Calu3 (cell line): ENCODE results near the gene TM9SF3. TPM values are rescaled to one million over a fixed set of nuclear protein-coding genes. Genes with fewer than 3 reads are reported as not detected.
A peak's percentile ranks its signal among the peaks of the same experiment; 100 is the strongest.

Experiments used
- BruUV-seq: library from RNA; stranded (reverse); fragments of 400-500 nt; replicated peaks from 2 replicates; lab custom pipeline; 2021; lab: Mats Ljungman, UMichigan
- CTCF ChIA-PET: fragments of 300-600 bp; sonication (Branson Sonifier 250); formaldehyde crosslinking; loops from one replicate; lab custom pipeline; 2022; ENCODE audit warnings: antibody characterized with exemption; lab: Charles Lee
- DNase-seq: peaks from one replicate; pipeline ENCODE4 v3.0.0; 2022
- H3K27ac Mint-ChIP-seq: one replicate; pipeline ENCODE4 v1.8.0; 2022; ENCODE audit warnings: mixed read lengths; ENCODE audit not compliant: unreplicated experiment
- H3K27me3 Mint-ChIP-seq: one replicate; pipeline ENCODE4 v1.8.0; 2022; ENCODE audit warnings: mixed read lengths; ENCODE audit not compliant: unreplicated experiment
- H3K36me3 Mint-ChIP-seq: one replicate; pipeline ENCODE4 v1.8.0; 2022; ENCODE audit warnings: mild to moderate bottlenecking, moderate library complexity, mixed read lengths; ENCODE audit not compliant: insufficient read depth, unreplicated experiment
- H3K4me1 Mint-ChIP-seq: one replicate; pipeline ENCODE4 v1.8.0; 2022; ENCODE audit warnings: mild to moderate bottlenecking, low read depth, mixed read lengths; ENCODE audit not compliant: unreplicated experiment
- H3K4me3 Mint-ChIP-seq: one replicate; pipeline ENCODE4 v1.8.0; 2022; ENCODE audit warnings: mild to moderate bottlenecking, low read depth, moderate library complexity, mixed read lengths; ENCODE audit not compliant: unreplicated experiment
- H3K9me3 Mint-ChIP-seq: one replicate; pipeline ENCODE4 v1.8.0; 2022; ENCODE audit warnings: low read depth, mixed read lengths; ENCODE audit not compliant: unreplicated experiment
- CTCF ChIP-seq: fragments of 200-600 bp; IDR thresholded peaks from one replicate; pipeline ENCODE4 v1.8.0; 2022; ENCODE audit warnings: antibody characterized with exemption; ENCODE audit not compliant: unreplicated experiment
- intact Hi-C: fragments of 100-400 bp; cut with micrococcal nuclease; formaldehyde crosslinking; loops from one replicate; pipeline ENCODE4 v1.10.0; 2022; ENCODE audit not compliant: unreplicated experiment
- total RNA-seq: library from RNA; stranded (reverse); gene quantifications from 2 replicates; pipeline ENCODE4 v1.2.3, GENCODE V29; 2022

Gene TM9SF3
- total RNA-seq, 1 experiment from 2014 or later: 177 TPM

GRCh38 chr10:96619120-96619519 is 32.3 kb upstream of the TM9SF3 start:
- no peak overlapping the region for H3K4me3 Mint-ChIP-seq
- CTCF ChIA-PET: no interaction called here
- no peak overlapping the region for H3K27ac Mint-ChIP-seq
- no peaks in the 10 kb centered on the region for H3K9me3 Mint-ChIP-seq
- no peaks in the 10 kb centered on the region for H3K27me3 Mint-ChIP-seq
- intact Hi-C loops: no loop called here
- TF ChIP-seq CTCF: no peak
- peaks cover 41% of the 10 kb centered on the region for H3K36me3 Mint-ChIP-seq
- no TSS peak for BruUV-seq
- no peak for DNase-seq
- peaks cover 16% of the 10 kb centered on the region for H3K4me1 Mint-ChIP-seq

- BruUV-seq: no TSS peak
- Mint-ChIP-seq H3K4me3 (no peak overlapping the region), H3K27ac (no peak overlapping the region), H3K9me3 (no peaks in the 10 kb centered on the region), H3K27me3 (no peaks in the 10 kb centered on the region), H3K4me1 (peaks cover 18% of the 10 kb centered on the region), H3K36me3 (peaks cover 43% of the 10 kb centered on the region)
- DNase-seq: no peak
- CTCF ChIA-PET: no interaction called here
- TF ChIP-seq CTCF: no peak
- intact Hi-C loops: no loop called here
These were observed 31.8 kb upstream of the TM9SF3 start for GRCh38 chr10:96618653-96619052.

- H3K9me3 Mint-ChIP-seq: no peaks in the 10 kb centered on the region
- DNase-seq: no peak
- H3K27me3 Mint-ChIP-seq: no peaks in the 10 kb centered on the region
- peak overlapping the region; percentile 62 for H3K27ac Mint-ChIP-seq
- H3K36me3 Mint-ChIP-seq: peaks cover 44% of the 10 kb centered on the region
- H3K4me1 Mint-ChIP-seq: peaks cover 24% of the 10 kb centered on the region
- no peak overlapping the region for H3K4me3 Mint-ChIP-seq
- intact Hi-C loops: no loop called here
- no TSS peak for BruUV-seq
- CTCF ChIA-PET: no interaction called here
- no peak for TF ChIP-seq CTCF
These were observed 30.1 kb upstream of the TM9SF3 start for GRCh38 chr10:96616961-96617360.

GRCh38 chr10:96614515-96614914 is 27.7 kb upstream of the TM9SF3 start:
- Mint-ChIP-seq H3K36me3 (peaks cover 57% of the 10 kb centered on the region), H3K4me3 (peak overlapping the region; percentile 1), H3K27me3 (no peaks in the 10 kb centered on the region), H3K27ac (peak overlapping the region; percentile 54), H3K4me1 (peaks cover 28% of the 10 kb centered on the region), H3K9me3 (no peaks in the 10 kb centered on the region)
- BruUV-seq: no TSS peak
- CTCF ChIA-PET: interaction anchor here (0.6 to 1.0 kb wide), 3 partner anchors 37 to 299 kb away, joined by 3 to 7 read pairs (median 4); no protein-coding TSS in a partner anchor
- no peak for TF ChIP-seq CTCF
- peak; percentile 71 for DNase-seq
- intact Hi-C loops: no loop called here
